ENCODE data around the gene BMP7. TPM values are rescaled to one million over a fixed set of nuclear protein-coding genes. Genes with fewer than 3 reads are reported as not detected.

Gene BMP7
- total and polyA plus RNA-seq, 9 of the 15 experiments (the other 6 are each of a cell fraction or from before 2014, with no cell fraction given): 0.18 TPM; not detected in 8

DNA sequence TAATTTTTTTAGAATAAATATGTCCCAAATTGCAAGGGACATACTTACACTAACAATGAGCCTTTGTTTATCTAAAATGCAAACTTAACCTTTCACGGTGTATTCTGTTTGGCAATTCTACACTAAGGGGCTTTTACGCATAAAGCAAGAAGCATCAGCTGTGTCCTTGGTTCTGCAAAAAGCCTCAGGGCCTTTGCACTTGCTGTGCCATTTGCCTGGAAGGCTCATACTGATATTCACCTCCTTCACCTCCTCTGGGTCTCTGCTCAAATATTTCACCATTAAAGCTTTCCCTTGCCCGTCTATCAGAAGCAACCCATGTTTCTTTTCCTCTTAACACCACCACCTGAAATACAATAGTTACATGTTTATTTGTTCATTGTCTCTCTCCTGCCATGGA is 8.9 kb upstream of the BMP7 start:
- H3K9me3 ChIP-seq (replicated peaks; ENCODE audit: control insufficient read depth, insufficient read depth, low read depth, low read length): no peaks in the 10 kb centered on the region
- peaks cover 0 to 2% of the 10 kb centered on the region in 2 experiments; a peak in 3 of 5 replicates for H3K4me1 ChIP-seq (replicated peaks in 1 of 2; ENCODE audit: control insufficient read depth in 2 of 2, insufficient read depth in 2 of 2, low read length in 2 of 2)
- CTCF ChIA-PET (ENCODE audit: low intra/inter-chr PET ratio): no interaction called here
- peaks cover 8% of the 10 kb centered on the region; the same call in 1 of the 2 replicates for H4K20me1 ChIP-seq (replicated peaks; ENCODE audit: control insufficient read depth, insufficient read depth, low read length)
- ATAC-seq (no peak), FAIRE-seq (no peak), DNase-seq (ENCODE audit: extremely low read depth in 1 of 4, low spot score in 3 of 4) (no peak)
- no peak overlapping the region for H3K9ac ChIP-seq (ENCODE audit: insufficient read depth in 1 of 2, low read depth in 2 of 2, low read length in 2 of 2)
- no peak for TF ChIP-seq MCM7 (IDR thresholded peaks at IDR 0.05)
- peak; percentile 57 for TF ChIP-seq RBM25 (IDR thresholded peaks at IDR 0.05; ENCODE audit: low read depth, low read length, severe bottlenecking)
- WGBS (ENCODE audit: insufficient coverage, low coverage, missing lambda C conversion rate): 26% methylated on average over 3 of the region's 3 CpGs
- no peaks in the 10 kb centered on the region for H3K79me2 ChIP-seq (ENCODE audit: control insufficient read depth, insufficient read depth, low read length)
- no peak overlapping the region for H3K27ac ChIP-seq (ENCODE audit: extremely low read depth, low read depth, low read length)
- H3K4me2 ChIP-seq (ENCODE audit: insufficient read depth, low read length): no peak overlapping the region
- BruUV-seq (replicated peaks): no TSS peak
- POLR2A ChIA-PET: interaction anchor here (0.7 to 1.1 kb wide), 2 partner anchors 11 to 46 kb away, joined by 3 read pairs; no protein-coding TSS in a partner anchor
- H3K4me3 ChIP-seq: no peak overlapping the region
- H2AFZ ChIP-seq (ENCODE audit: low read depth, low read length): no peak overlapping the region
- H3K9me1 ChIP-seq (ENCODE audit: control insufficient read depth, insufficient read depth, low read length): peaks cover 2% of the 10 kb centered on the region
- no peaks in the 10 kb centered on the region for H3K36me3 ChIP-seq (ENCODE audit: control insufficient read depth, insufficient read depth, low read length)
- peaks cover 7 to 40% of the 10 kb centered on the region in 2 experiments; a peak in 4 of 5 replicates for H3K27me3 ChIP-seq (ENCODE audit: control insufficient read depth in 2 of 2, insufficient read depth in 2 of 2, low read length in 2 of 2)
- in situ Hi-C loops (cut with MboI): no loop called here
- intact Hi-C loops (cut with micrococcal nuclease): no loop called here

DNA sequence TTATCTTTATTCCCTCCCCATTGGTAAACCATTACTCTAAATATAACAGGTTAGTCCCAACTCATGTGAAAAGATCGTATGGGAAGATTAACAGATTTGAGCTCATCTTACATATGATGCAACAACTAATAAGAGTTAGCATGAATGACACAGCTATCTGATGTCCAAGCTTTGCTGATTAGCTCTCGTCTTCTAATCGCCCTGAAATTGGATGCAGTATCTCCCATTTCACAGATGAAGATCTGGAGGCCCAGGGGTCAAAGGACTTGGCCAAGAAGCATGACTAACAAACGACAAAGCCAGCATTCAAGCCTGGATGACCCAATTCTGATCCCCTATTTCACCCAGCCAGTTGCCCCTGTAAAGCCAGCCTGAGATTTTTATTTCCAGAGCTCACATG is 8.4 kb upstream of the BMP7 start:
- Histone ChIP-seq H3K4me2 (ENCODE audit: insufficient read depth, low read length) (no peak overlapping the region), H2AFZ (ENCODE audit: low read depth, low read length) (no peak overlapping the region), H3K4me1 (replicated peaks in 1 of 2; ENCODE audit: control insufficient read depth in 2 of 2, insufficient read depth in 2 of 2, low read length in 2 of 2) (peaks cover 0 to 3% of the 10 kb centered on the region in 2 experiments; a peak in 3 of 5 replicates), H3K79me2 (ENCODE audit: control insufficient read depth, insufficient read depth, low read length) (no peaks in the 10 kb centered on the region), H3K9ac (ENCODE audit: insufficient read depth in 1 of 2, low read depth in 2 of 2, low read length in 2 of 2) (no peak overlapping the region), H3K9me3 (replicated peaks; ENCODE audit: control insufficient read depth, insufficient read depth, low read depth, low read length) (no peaks in the 10 kb centered on the region), H3K9me1 (ENCODE audit: control insufficient read depth, insufficient read depth, low read length) (peaks cover 2% of the 10 kb centered on the region), H3K36me3 (ENCODE audit: control insufficient read depth, insufficient read depth, low read length) (no peaks in the 10 kb centered on the region), H4K20me1 (replicated peaks; ENCODE audit: control insufficient read depth, insufficient read depth, low read length) (peaks cover 8% of the 10 kb centered on the region; the same call in 1 of the 2 replicates), H3K27ac (ENCODE audit: extremely low read depth, low read depth, low read length) (no peak overlapping the region), H3K4me3 (no peak overlapping the region), H3K27me3 (ENCODE audit: control insufficient read depth in 2 of 2, insufficient read depth in 2 of 2, low read length in 2 of 2) (peaks cover 3 to 37% of the 10 kb centered on the region in 2 experiments; a peak in 3 of 5 replicates)
- ChIA-PET POLR2A (interaction anchor here (0.6 to 1.1 kb wide), 2 partner anchors 11 to 894 kb away, joined by 3 read pairs; no protein-coding TSS in a partner anchor), CTCF (ENCODE audit: low intra/inter-chr PET ratio) (no interaction called here)
- no TSS peak for BruUV-seq (replicated peaks)
- in situ Hi-C loops (cut with MboI): no loop called here
- intact Hi-C loops (cut with micrococcal nuclease): no loop called here
- DNase-seq (ENCODE audit: extremely low read depth in 1 of 4, low spot score in 3 of 4): no peak
- FAIRE-seq: no peak
- no peak for ATAC-seq
- WGBS (ENCODE audit: insufficient coverage, low coverage, missing lambda C conversion rate): 2% methylated on average over 4 of the region's 4 CpGs
- TF ChIP-seq ADNP (tag; IDR thresholded peaks at IDR 0.05): peak; percentile 77; the same call in 1 of the 2 replicates
- no peak for TF ChIP-seq EGR1 (conservative IDR thresholded peaks at IDR 0.05)
- TF ChIP-seq RCOR1 (IDR thresholded peaks at IDR 0.05; ENCODE audit: borderline replicate concordance in 1 of 2, low read depth in 2 of 2, low read length in 2 of 2): peak in 1 of 2 experiments; percentile 87; a peak in 2 of 4 replicates
- TF ChIP-seq, protein P1, sequence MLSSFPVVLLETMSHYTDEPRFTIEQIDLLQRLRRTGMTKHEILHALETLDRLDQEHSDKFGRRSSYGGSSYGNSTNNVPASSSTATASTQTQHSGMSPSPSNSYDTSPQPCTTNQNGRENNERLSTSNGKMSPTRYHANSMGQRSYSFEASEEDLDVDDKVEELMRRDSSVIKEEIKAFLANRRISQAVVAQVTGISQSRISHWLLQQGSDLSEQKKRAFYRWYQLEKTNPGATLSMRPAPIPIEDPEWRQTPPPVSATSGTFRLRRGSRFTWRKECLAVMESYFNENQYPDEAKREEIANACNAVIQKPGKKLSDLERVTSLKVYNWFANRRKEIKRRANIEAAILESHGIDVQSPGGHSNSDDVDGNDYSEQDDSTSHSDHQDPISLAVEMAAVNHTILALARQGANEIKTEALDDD (IDR thresholded peaks at IDR 0.05): peak; percentile 54; the same call in 1 of the 2 replicates
- peak; percentile 43; the same call in 1 of the 2 replicates for TF ChIP-seq CXXC5 (CRISPR knock-in tag; IDR thresholded peaks at IDR 0.05)
- no peak for TF ChIP-seq NR3C1 (CRISPR knock-in tag; IDR thresholded peaks at IDR 0.05)
- peak; percentile 74 for TF ChIP-seq PKNOX1 (IDR thresholded peaks at IDR 0.05)
- no peak for TF ChIP-seq CBX8 (IDR thresholded peaks at IDR 0.05; ENCODE audit: borderline replicate concordance, extremely low read depth, low read depth, low read length, poor library complexity, severe bottlenecking)
- peak; percentile 46 for TF ChIP-seq CEBPB (tag; IDR thresholded peaks at IDR 0.05)
- no peak for TF ChIP-seq ERF (CRISPR knock-in tag; IDR thresholded peaks at IDR 0.05)
- TF ChIP-seq FOSL1 (tag; conservative IDR thresholded peaks at IDR 0.05): peak; percentile 45
- no peak for TF ChIP-seq ZNF785 (CRISPR knock-in tag; IDR thresholded peaks at IDR 0.05)
- TF ChIP-seq MTA1 (IDR thresholded peaks at IDR 0.05; ENCODE audit: borderline replicate concordance): peak; percentile 30; the same call in 1 of the 2 replicates
- peak in 1 of 2 experiments; percentile 49; a peak in 1 of 4 replicates for TF ChIP-seq TRIM24 (IDR thresholded peaks at IDR 0.05)

Data from K562 (cell line).